HG03097 (cell line): ENCODE measurements around the gene ERICH4.

Source experiments
- ATAC-seq: cut with Tn5 transposase; IDR thresholded peaks from one replicate; pipeline ENCODE4 v1.9.1; 2021; ENCODE audit not compliant: unreplicated experiment, low FRiP score

ERICH4 gene

DNA sequence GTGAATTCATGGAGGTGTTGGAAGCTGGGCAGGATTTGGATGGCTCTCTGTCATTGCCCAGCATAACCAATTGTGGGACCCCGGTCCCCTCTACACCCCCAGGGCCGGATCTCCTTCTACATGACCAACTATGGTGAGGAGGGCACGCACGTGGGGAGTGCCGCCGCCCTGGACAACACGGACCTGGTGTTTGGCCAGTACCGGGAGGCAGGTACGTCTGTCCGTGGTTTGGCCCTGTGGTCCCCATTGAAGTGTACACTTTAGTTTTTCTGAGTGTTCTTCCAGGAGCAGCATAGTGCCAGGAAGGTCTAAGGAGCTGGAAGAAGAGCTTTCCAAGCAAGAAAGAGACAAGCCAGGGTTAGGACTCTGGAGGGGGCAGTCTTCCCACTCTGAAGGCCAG is 29.0 kb upstream of the ERICH4 start:
- no peak for ATAC-seq

DNA sequence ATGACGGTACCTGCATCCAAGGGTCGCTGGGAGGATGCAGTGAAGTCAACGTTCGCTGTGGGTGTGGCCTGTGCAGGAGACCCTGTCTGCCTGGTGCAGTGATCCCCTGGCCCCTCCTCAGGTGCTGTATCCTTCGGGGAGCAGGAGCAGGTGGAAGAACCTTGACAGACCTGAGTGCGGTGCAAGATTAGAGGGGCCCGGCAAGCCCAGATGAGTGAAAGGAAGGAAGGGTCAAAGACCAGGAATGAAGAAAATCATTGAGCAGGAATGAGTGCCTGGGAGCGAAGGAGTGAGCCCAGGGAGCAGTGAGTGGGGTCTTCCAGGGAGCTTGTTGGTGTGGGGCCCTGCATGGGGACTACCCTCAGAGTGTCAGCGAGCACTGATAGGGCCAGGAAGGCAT is 28.5 kb upstream of the ERICH4 start:
- no peak for ATAC-seq

DNA sequence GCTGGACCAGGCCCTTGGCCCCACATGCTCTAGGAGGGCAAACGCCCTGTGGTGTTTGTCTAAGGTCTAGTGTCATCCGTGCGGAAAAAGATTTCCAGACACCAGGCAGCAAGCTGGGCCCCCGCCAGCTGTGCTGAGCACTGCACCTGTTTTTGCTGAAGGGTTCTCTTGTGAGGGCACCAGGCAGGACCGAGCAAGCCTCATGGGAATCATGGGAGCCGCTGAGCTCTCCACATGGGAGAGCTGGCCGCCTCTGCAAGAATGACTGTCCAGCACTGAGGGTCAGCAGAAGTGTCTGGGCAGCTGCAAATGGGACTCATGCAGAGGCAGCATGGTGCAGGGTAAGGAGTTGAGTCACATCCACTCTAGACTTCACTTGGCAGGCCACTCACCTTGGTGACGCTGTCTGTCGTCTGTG is 27.8 kb upstream of the ERICH4 start:
- no peak for ATAC-seq

- ATAC-seq, result no peak
Measured at GRCh38 chr19:41416194-41416674, 26.7 kb upstream of the ERICH4 start.

GRCh38 chr19:41420101-41420880 is 22.7 kb upstream of the ERICH4 start:
- no peak for ATAC-seq

DNA sequence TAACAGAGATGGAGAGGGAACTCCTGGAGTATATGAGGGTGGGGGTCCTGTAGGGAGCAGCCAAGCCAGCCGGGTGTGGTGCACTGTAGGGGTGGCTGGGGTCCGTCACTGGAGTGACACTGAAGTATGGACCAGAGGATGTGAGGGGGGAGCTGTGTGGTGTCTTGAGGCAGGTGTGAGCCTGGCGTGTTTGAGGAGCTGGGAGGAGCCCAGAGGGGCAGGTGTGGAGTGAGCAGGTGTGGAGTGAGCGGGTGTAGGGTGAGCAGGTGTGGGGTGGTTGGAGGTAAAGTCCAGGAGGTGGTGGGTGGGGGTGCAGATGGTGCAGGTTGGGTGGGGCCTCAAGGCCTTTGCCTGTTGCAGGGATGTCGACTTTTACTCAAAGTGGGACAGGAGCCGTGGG is 21.6 kb upstream of the ERICH4 start:
- ATAC-seq, result no peak

GRCh38 chr19:41421973-41422372 is 21.0 kb upstream of the ERICH4 start:
- ATAC-seq, result no peak

DNA sequence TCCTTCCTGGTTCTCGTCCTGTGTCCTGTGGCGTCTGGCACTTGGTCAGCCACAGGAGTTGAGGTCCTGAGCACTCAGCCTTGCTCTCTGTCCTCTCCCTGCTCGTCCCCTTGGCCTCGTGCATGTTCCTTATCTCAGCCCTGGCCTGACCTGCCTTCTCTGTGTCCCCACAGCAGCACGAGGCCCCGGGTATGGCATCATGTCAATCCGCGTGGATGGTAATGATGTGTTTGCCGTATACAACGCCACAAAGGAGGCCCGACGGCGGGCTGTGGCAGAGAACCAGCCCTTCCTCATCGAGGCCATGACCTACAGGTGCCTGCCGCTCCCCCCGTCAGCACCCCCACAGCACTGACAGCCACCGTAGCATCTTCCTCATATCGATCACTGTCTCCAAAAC is 20.5 kb upstream of the ERICH4 start:
- no peak for ATAC-seq

- ATAC-seq, result no peak
Measured at GRCh38 chr19:41422955-41423354, 20.0 kb upstream of the ERICH4 start.

DNA sequence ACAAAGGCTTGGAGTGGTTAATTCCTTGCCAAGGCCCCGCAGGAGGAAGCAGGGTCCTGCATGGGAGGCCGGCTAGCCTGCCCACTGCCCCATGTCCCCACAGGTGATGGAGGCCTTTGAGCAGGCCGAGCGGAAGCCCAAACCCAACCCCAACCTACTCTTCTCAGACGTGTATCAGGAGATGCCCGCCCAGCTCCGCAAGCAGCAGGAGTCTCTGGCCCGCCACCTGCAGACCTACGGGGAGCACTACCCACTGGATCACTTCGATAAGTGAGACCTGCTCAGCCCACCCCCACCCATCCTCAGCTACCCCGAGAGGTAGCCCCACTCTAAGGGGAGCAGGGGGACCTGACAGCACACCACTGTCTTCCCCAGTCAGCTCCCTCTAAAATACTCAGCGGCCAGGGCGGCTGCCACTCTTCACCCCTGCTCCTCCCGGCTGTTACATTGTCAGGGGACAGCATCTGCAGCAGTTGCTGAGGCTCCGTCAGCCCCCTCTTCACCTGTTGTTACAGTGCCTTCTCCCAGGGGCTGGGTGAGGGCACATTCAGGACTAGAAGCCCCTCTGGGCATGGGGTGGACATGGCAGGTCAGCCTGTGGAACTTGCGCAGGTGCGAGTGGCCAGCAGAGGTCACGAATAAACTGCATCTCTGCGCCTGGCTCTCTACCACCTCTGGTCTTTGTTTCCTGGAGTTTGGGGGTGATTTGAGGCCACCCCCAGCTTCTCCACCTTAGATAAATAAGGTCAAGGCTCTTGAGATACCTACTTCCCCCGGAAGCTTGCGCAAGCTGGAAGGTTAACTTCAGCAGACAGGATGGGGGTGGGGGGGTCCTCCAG is 18.4 kb upstream of the ERICH4 start:
- no peak for ATAC-seq

DNA sequence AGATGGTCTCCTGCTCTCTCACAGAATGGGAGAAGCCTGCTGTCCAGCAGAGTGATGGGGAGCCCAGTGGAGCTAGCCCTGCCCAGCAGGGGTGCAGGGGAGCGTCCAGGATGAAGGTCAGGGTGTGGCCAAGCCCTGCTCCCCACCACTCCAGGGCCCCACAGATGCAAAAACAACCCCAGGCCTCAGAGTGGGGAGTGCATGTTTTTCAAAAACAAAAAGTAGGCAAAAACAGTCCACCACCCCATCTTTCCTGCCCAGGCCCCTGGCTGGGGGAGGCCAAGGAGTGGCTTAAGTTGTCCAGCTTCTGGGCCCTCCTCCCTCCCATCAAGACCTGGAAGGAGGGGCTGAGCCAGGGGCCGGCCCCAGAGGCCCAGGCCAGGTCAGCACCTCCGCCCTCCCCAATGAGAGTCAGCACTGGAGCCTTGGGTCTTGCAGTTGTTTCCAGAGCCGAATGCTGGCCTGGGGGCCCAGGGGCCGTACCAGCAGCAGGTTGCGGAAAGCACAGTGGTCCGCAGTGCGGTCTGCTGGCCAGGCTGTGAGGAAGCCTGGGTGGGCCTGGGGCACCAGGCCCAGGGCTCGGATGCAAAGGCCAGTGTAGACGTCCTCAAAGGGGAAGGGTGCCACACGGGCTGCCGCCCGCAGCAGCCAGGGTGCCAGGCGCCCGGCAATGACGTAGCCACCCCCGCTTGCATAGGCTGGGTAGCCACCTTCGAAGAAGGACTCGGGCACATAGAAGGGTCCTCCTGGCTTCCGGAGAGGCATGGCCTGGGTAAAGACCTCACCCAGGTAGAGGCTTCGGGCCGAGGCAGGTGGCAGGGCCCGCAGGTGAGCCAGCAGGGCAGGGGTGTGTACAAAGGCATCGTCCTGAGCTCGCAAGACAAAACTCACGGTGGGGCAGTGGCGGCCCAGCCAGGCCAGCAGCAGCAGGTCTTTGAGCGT is 17.5 kb upstream of the ERICH4 start:
- ATAC-seq, result no peak

GRCh38 chr19:41426116-41426841 is 16.7 kb upstream of the ERICH4 start:
- ATAC-seq, result no peak

GRCh38 chr19:41426952-41427646 is 15.9 kb upstream of the ERICH4 start, which contains the start of gene B3GNT8:
Gene B3GNT8 (minus strand): TSS chr19:41427374. CDS start chr19:41426778, 596 bp downstream.
- no peak for ATAC-seq

GRCh38 chr19:41427647-41428480 is 15.1 kb upstream of the ERICH4 start:
- no peak for ATAC-seq

DNA sequence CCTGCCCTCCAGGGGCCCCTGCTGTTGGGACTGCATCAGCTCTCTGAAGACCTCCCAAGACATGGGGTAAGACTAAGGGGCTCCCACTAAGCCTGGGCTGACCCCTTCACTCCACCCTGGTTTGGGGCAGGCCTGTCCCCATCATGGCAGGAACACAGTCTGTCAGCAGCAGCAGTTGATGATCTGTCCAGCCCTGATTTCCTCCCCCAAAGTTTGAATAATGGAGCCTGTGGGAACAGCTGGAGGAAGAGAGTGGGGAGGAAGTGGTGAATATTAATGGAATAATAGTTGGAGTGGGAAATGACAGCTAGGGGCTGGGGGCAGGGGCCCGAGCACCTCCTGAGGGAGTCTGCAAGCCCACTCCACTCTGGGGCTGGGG is 14.5 kb upstream of the ERICH4 start:
- no peak for ATAC-seq

- no peak for ATAC-seq
Measured at GRCh38 chr19:41430922-41431321, 12.0 kb upstream of the ERICH4 start.

DNA sequence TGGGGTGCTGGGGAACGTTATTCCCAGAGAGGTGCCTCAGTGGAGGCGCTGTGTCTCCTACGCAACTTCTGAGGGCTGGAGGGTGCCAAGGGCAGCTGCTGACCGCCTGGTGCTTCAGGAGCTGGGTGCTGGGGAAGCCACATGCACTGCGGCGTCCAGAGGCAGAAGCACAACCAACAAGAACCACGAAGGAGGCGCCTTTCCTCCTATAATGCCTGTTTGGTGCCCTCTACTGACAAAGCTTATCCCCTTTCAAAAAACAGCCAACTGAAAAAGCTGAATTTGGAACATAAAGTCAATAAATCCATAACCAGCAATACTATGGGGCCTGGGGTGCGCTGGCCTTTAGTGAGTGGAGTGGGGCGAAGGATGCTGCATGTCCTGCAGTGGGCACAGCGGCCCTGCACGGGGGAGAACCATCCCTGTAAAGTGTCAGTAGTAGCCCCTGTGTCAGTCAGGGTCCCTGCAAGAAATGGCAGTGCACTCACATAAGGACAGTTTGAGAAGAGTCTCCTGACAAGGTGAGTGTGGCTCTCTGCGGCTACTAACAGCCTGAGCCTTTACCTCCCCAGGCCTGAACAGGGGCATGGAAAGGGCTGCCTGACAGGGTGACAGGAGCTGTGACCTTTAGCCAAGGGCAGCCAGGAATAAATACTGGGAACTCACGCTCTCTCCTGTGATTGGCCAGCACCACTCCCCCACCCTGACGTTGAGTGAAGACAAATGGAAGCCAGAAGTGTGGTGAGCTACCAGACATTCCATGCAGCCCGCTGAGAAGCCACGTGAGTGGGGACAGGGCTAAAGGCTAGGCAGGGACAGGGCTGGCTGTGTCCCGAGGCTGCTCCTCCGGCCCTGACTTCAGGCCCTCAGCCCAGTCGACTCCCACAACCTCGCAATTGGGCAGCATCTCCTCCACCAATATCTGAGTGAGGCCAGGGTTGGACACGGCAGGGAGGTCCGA is 11.2 kb upstream of the ERICH4 start:
- no peak for ATAC-seq
